HCT116 (cell line): Measurements from ENCODE around the gene ELL2. TPM values are rescaled to one million over a fixed set of nuclear protein-coding genes. Genes with fewer than 3 reads are reported as not detected.

Experiments used
- ATAC-seq: fragments of 200-7000 bp; cut with Tn5 transposase; 2 replicates; pipeline ENCODE4 v1.9.1; 2020; ENCODE audit warnings: mild to moderate bottlenecking, moderate library complexity
- BruUV-seq: library from RNA; stranded (reverse); fragments of 400-500 nt; replicated peaks from 2 replicates; lab custom pipeline; 2021; lab: Mats Ljungman, UMichigan
- CTCF ChIA-PET: fragments of 300-600 bp; sonication (Branson Sonifier 250); formaldehyde crosslinking; loops from one replicate; lab custom pipeline; 2021; ENCODE audit warnings: antibody characterized with exemption; lab: Charles Lee
- POLR2A ChIA-PET: fragments of 300-600, 350-600 bp; sonication (Branson Sonifier 250); formaldehyde crosslinking; loops from one replicate; lab custom pipeline; 2021; ENCODE audit warnings: antibody characterized with exemption; lab: Charles Lee
- RAD21 ChIA-PET, 2 experiments: fragments of 300-600 bp; sonication (Branson Sonifier 250); formaldehyde crosslinking; loops; one replicate each; lab custom pipeline; 2023; ENCODE audit warnings: low total read pairs in 2 of 2; ENCODE audit not compliant: uncharacterized antibody in 2 of 2, unreplicated experiment in 2 of 2, low non-redundant PET in 1 of 2; lab: Charles Lee
- DNase-seq: peaks from one replicate; pipeline ENCODE4 v3.0.0-alpha.2; 2010; ENCODE audit warnings: low read depth, low spot score
- H2AFZ ChIP-seq: fragments of 200-600 bp; shearing (Covaris generic), sonication (generic); 2 replicates; pipeline ENCODE4 v1.6.1; 2017; ENCODE audit warnings: low read depth, mixed run types, mixed read lengths, antibody characterized with exemption, low read length; ENCODE audit not compliant: poor library complexity, severe bottlenecking
- H3K27ac ChIP-seq: 2 replicates; pipeline ENCODE4 v1.5.1; 2012; ENCODE audit warnings: low read depth, low read length
- H3K27me3 ChIP-seq: fragments of 200-600 bp; sonication (generic); 2 replicates; pipeline ENCODE4 v1.6.1; 2016; ENCODE audit warnings: mixed run types, low read length, mixed read lengths; ENCODE audit not compliant: insufficient read depth
- H3K36me3 ChIP-seq, 2 experiments: fragments of 200-500 bp in 1 of 2; fragments of 200-600 bp in 1 of 2; sonication (Bioruptor generic) in 1 of 2; sonication (generic) in 1 of 2; 2 replicates each; pipeline versions ENCODE4 v1.5.1 to v1.6.1; 2014 to 2016; ENCODE audit warnings: low read length in 2 of 2, inconsistent platforms in 1 of 2, mixed read lengths in 1 of 2, mixed run types in 1 of 2; ENCODE audit not compliant: insufficient read depth in 2 of 2, control insufficient read depth in 1 of 2
- H3K4me1 ChIP-seq, 2 experiments: fragments of 200-600 bp in 1 of 2; sonication (generic) in 1 of 2; 2 replicates each; pipeline versions ENCODE4 v1.5.1 to v1.6.1; 2012 to 2017; ENCODE audit warnings: low read length in 2 of 2, inconsistent platforms in 1 of 2, mild to moderate bottlenecking in 1 of 2, mixed read lengths in 1 of 2, mixed run types in 1 of 2, moderate library complexity in 1 of 2; ENCODE audit not compliant: insufficient read depth in 2 of 2, control insufficient read depth in 1 of 2
- H3K4me2 ChIP-seq: fragments of 200-600 bp; sonication (generic); 2 replicates; pipeline ENCODE4 v1.6.1; 2017; ENCODE audit warnings: mixed run types, low read length, mixed read lengths
- H3K4me3 ChIP-seq, 2 experiments: fragments of 200-600 bp in 1 of 2; sonication (generic) in 1 of 2; replicated peaks in 1 of 2; 2 replicates each; pipeline ENCODE4 v1.5.1; 2011 to 2016; ENCODE audit warnings: low read length in 2 of 2, control low read depth in 1 of 2, low read depth in 1 of 2, mild to moderate bottlenecking in 1 of 2, mixed read lengths in 1 of 2, mixed run types in 1 of 2
- H3K79me2 ChIP-seq: fragments of 200-600 bp; sonication (generic); 2 replicates; pipeline ENCODE4 v1.6.1; 2017; ENCODE audit warnings: mild to moderate bottlenecking, mixed run types, low read length, moderate library complexity, mixed read lengths; ENCODE audit not compliant: insufficient read depth
- H3K9ac ChIP-seq: fragments of 200-600 bp; sonication (generic); 2 replicates; pipeline ENCODE4 v1.6.1; 2016; ENCODE audit warnings: low read length, mixed read lengths
- H3K9me2 ChIP-seq: fragments of 200-600 bp; sonication (generic), shearing (Covaris generic); 2 replicates; pipeline ENCODE4 v1.6.1; 2017; ENCODE audit warnings: mixed run types, mild to moderate bottlenecking, moderate library complexity; ENCODE audit not compliant: insufficient read depth
- H3K9me3 ChIP-seq, 2 experiments: fragments of 200-500 bp in 1 of 2; fragments of 200-600 bp in 1 of 2; sonication (Bioruptor generic) in 1 of 2; sonication (generic) in 1 of 2; 2 replicates each; pipeline ENCODE4 v1.6.1; 2014 to 2017; ENCODE audit warnings: low read length in 2 of 2, mixed read lengths in 2 of 2, inconsistent platforms in 1 of 2, low read depth in 1 of 2, mild to moderate bottlenecking in 1 of 2, mixed run types in 1 of 2, moderate library complexity in 1 of 2; ENCODE audit not compliant: control insufficient read depth in 1 of 2, insufficient read depth in 1 of 2
- H4K20me1 ChIP-seq: fragments of 200-600 bp; sonication (generic), shearing (Covaris generic); 2 replicates; pipeline ENCODE4 v1.6.1; 2017; ENCODE audit warnings: mixed run types, mild to moderate bottlenecking, moderate library complexity; ENCODE audit not compliant: insufficient read depth
- ATF3 ChIP-seq: IDR thresholded peaks from 2 replicates; pipeline ENCODE4 v1.6.1; 2012
- CBX3 ChIP-seq: IDR thresholded peaks from 2 replicates; pipeline ENCODE4 v1.6.1; 2012; ENCODE audit warnings: low read depth
- CEBPB ChIP-seq: IDR thresholded peaks from 2 replicates; pipeline ENCODE4 v1.6.1; 2012; ENCODE audit warnings: low read depth
- ELF1 ChIP-seq: IDR thresholded peaks from 2 replicates; pipeline ENCODE4 v1.6.1; 2012; ENCODE audit warnings: low read depth, borderline replicate concordance
- EZH2phosphoT487 ChIP-seq: fragments of 200-600 bp; IDR thresholded peaks from 2 replicates; pipeline ENCODE4 v1.6.1; 2018; ENCODE audit warnings: antibody characterized with exemption, borderline replicate concordance
- FOSL1 ChIP-seq: IDR thresholded peaks from 2 replicates; pipeline ENCODE4 v1.6.1; 2012; ENCODE audit warnings: low read depth
- RAD21 ChIP-seq: IDR thresholded peaks from 2 replicates; pipeline ENCODE4 v1.6.1; 2012; ENCODE audit warnings: low read depth, mild to moderate bottlenecking
- REST ChIP-seq: IDR thresholded peaks from 2 replicates; pipeline ENCODE4 v1.6.1; 2012; ENCODE audit warnings: low read depth
- SIN3A ChIP-seq: IDR thresholded peaks from 2 replicates; pipeline ENCODE4 v1.6.1; 2012; ENCODE audit warnings: low read depth
- SP1 ChIP-seq: IDR thresholded peaks from 2 replicates; pipeline ENCODE4 v1.6.1; 2012; ENCODE audit warnings: low read depth
- YY1 ChIP-seq: IDR thresholded peaks from 2 replicates; pipeline ENCODE4 v1.6.1; 2011; ENCODE audit warnings: low read length, low read depth, moderate library complexity, mild to moderate bottlenecking; ENCODE audit not compliant: insufficient replicate concordance; ENCODE audit errors: extremely low read depth
- ZNF274 ChIP-seq: fragments of 200-500 bp; sonication (Bioruptor generic); IDR thresholded peaks from 2 replicates; pipeline ENCODE4 v1.6.1; 2014; ENCODE audit warnings: mild to moderate bottlenecking, low read depth, low read length, inconsistent platforms
- intact Hi-C: fragments of 100-400 bp; cut with micrococcal nuclease; formaldehyde crosslinking; loops from 2 replicates; pipeline ENCODE4 v1.10.0; 2022
- total RNA-seq: library from RNA; stranded (reverse); gene quantifications from one replicate; pipeline ENCODE4 v1.2.1, GENCODE V29; 2021; ENCODE audit not compliant: unreplicated experiment

ELL2 gene
- total RNA-seq, 1 experiment from 2014 or later, result 29.8 TPM

- ChIA-PET RAD21 (no interaction called here), POLR2A (no interaction called here), CTCF (no interaction called here)
- H3K4me2 ChIP-seq, result no peak overlapping the region
- H3K36me3 ChIP-seq, result no peaks in the 10 kb centered on the region
- H3K27ac ChIP-seq, result no peak overlapping the region
- BruUV-seq, result no TSS peak
- H3K27me3 ChIP-seq, result no peaks in the 10 kb centered on the region
- no peak for DNase-seq
- no peaks in the 10 kb centered on the region for H3K9me3 ChIP-seq
- no peak overlapping the region for H2AFZ ChIP-seq
- intact Hi-C loops, result no loop called here
- ATAC-seq, result no peak
- H3K9me2 ChIP-seq, result no peaks in the 10 kb centered on the region
- H4K20me1 ChIP-seq, result no peaks in the 10 kb centered on the region
- TF ChIP-seq YY1 (no peak), EZH2phosphoT487 (no peak), CEBPB (no peak), ATF3 (no peak), SP1 (no peak)
- H3K4me1 ChIP-seq, result no peaks in the 10 kb centered on the region
- no peaks in the 10 kb centered on the region for H3K79me2 ChIP-seq
- H3K9ac ChIP-seq, result no peak overlapping the region
- no peak overlapping the region for H3K4me3 ChIP-seq
These were observed 52.9 kb downstream of the ELL2 start for GRCh38 chr5:95908799-95909198.

GRCh38 chr5:95907740-95908706 lies 53.6 kb downstream of the ELL2 start:
- H3K4me3 ChIP-seq, result no peak overlapping the region
- H3K27ac ChIP-seq, result no peak overlapping the region
- no peak overlapping the region for H2AFZ ChIP-seq
- no peaks in the 10 kb centered on the region for H3K4me1 ChIP-seq
- no peaks in the 10 kb centered on the region for H4K20me1 ChIP-seq
- ATAC-seq, result no peak
- H3K9ac ChIP-seq, result no peak overlapping the region
- no peaks in the 10 kb centered on the region for H3K9me2 ChIP-seq
- H3K27me3 ChIP-seq, result no peaks in the 10 kb centered on the region
- TF ChIP-seq ATF3 (no peak), EZH2phosphoT487 (no peak), RAD21 (no peak), ZNF274 (no peak), REST (no peak), CEBPB (no peak), CBX3 (no peak), FOSL1 (no peak), ELF1 (no peak), SIN3A (no peak)
- no peak overlapping the region for H3K4me2 ChIP-seq
- ChIA-PET POLR2A (no interaction called here), RAD21 (no interaction called here), CTCF (no interaction called here)
- H3K79me2 ChIP-seq, result no peaks in the 10 kb centered on the region
- no peak for DNase-seq
- BruUV-seq, result no TSS peak
- H3K36me3 ChIP-seq, result no peaks in the 10 kb centered on the region
- intact Hi-C loops, result no loop called here
- no peaks in the 10 kb centered on the region for H3K9me3 ChIP-seq
